ENCODE measurements around the gene MAN2B2.

- TF ChIP-seq, protein P1, sequence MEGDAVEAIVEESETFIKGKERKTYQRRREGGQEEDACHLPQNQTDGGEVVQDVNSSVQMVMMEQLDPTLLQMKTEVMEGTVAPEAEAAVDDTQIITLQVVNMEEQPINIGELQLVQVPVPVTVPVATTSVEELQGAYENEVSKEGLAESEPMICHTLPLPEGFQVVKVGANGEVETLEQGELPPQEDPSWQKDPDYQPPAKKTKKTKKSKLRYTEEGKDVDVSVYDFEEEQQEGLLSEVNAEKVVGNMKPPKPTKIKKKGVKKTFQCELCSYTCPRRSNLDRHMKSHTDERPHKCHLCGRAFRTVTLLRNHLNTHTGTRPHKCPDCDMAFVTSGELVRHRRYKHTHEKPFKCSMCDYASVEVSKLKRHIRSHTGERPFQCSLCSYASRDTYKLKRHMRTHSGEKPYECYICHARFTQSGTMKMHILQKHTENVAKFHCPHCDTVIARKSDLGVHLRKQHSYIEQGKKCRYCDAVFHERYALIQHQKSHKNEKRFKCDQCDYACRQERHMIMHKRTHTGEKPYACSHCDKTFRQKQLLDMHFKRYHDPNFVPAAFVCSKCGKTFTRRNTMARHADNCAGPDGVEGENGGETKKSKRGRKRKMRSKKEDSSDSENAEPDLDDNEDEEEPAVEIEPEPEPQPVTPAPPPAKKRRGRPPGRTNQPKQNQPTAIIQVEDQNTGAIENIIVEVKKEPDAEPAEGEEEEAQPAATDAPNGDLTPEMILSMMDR (IDR thresholded peaks at IDR 0.05), result no peak
- TF ChIP-seq POLR2AphosphoS5 (IDR thresholded peaks at IDR 0.05; ENCODE audit: low read depth, low read length) (no peak), REST (IDR thresholded peaks at IDR 0.05; ENCODE audit: insufficient read depth in 1 of 2, low read depth in 2 of 2, low read length in 1 of 2) (no peak), SIN3A (IDR thresholded peaks at IDR 0.05; ENCODE audit: borderline replicate concordance, insufficient read depth, low read depth, low read length) (no peak), TCF7L2 (IDR thresholded peaks at IDR 0.05; ENCODE audit: low read depth, low read length) (no peak)
Measured at GRCh38 chr4:6605114-6605513, 30.1 kb downstream of the MAN2B2 start.

Measured in Panc1 (cell line).